ENCODE data around the gene NAPEPLD. TPM values are rescaled to one million over a fixed set of nuclear protein-coding genes. Genes with fewer than 3 reads are reported as not detected.
"Not testable (repeated sequence)": the region's sequence is repeated elsewhere in the genome, so short reads cannot be mapped to it uniquely, and the experiment has no call there.

Gene NAPEPLD
- 1 to 10 TPM; 6.0 to 9.6 (median 6.6) TPM for polyA plus RNA-seq (ENCODE audit: low read depth in 6 of 6)

GRCh38 chr7:103148994-103149807 is at the start of gene NAPEPLD:
Gene NAPEPLD (minus strand): TSS chr7:103149099. CDS start chr7:103128776, 20,323 bp downstream.
- no peaks in the 10 kb centered on the region for H3K27me3 Mint-ChIP-seq
- H3K27ac Mint-ChIP-seq = peak within 1 kb of the TSS; percentile 92 to 99 (median 96)
- ATAC-seq (ENCODE audit: low read depth in 2 of 2) (peak; percentile 84 to 86), DNase-seq (peak; percentile 83)
- H3K4me1 Mint-ChIP-seq = peaks cover 33 to 39% (median 37%) of the 10 kb centered on the region in 3 donors
- peaks cover 0 to 8% of the 10 kb centered on the region in 2 donors for H3K36me3 Mint-ChIP-seq
- H3K4me3 Mint-ChIP-seq = peak within 1 kb of the TSS; percentile 92 to 99 (median 98)
- peaks cover 0 to 2% (median 0%) of the 10 kb centered on the region in 7 donors for H3K9me3 Mint-ChIP-seq

DNA sequence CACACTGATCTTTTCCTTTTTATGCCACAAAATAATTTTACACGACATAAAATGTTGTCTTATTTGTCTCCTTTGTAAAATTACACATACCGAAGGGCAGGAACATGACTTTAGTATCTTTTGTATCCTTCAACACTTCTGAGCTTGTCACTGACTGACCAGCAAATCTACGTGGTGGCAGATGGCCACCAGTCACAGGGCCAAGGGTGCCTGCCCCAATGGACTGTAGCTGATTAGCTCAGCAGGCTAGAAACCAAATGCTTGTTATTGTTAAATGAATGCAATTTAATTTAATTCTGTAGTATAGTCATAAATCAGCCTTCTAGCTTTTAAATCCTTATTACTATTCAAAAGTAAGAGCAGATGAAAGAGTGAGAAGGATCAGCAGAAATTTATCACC is 49.2 kb upstream of the NAPEPLD start:
- H3K4me3 Mint-ChIP-seq; H3K27me3 Mint-ChIP-seq; H3K27ac Mint-ChIP-seq; DNase-seq; H3K9me3 Mint-ChIP-seq; ATAC-seq (ENCODE audit: low read depth in 2 of 2); H3K36me3 Mint-ChIP-seq; H3K4me1 Mint-ChIP-seq: not testable (repeated sequence)

DNA sequence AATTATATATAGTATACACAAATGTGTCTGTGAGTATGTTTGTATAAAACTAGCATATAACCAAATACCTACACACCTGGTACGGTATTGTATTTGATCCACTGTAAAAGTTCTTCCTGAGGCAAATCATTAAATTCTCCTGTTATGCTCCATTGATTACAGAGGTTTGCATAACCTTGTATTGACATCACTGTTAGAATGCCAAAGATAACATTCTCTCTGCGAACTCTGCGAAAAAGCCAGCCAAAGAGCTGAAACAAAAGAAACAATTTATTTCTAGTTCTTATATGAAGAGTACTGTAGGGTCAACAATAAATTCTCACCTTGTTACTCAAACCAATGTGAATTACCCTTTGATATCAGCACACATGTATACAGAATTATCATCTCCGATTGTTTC is 46.5 kb upstream of the NAPEPLD start:
- not testable (repeated sequence) for H3K9me3 Mint-ChIP-seq; H3K36me3 Mint-ChIP-seq; ATAC-seq (ENCODE audit: low read depth in 2 of 2); H3K27me3 Mint-ChIP-seq; H3K4me3 Mint-ChIP-seq; DNase-seq; H3K4me1 Mint-ChIP-seq; H3K27ac Mint-ChIP-seq

- not testable (repeated sequence) for DNase-seq; H3K9me3 Mint-ChIP-seq; H3K27ac Mint-ChIP-seq; ATAC-seq (ENCODE audit: low read depth in 2 of 2); H3K36me3 Mint-ChIP-seq; H3K27me3 Mint-ChIP-seq; H3K4me1 Mint-ChIP-seq; H3K4me3 Mint-ChIP-seq
Measured at GRCh38 chr7:103172415-103173146, 23.7 kb upstream of the NAPEPLD start.

GRCh38 chr7:103171695-103172414 is 23.0 kb upstream of the NAPEPLD start:
- not testable (repeated sequence) for H3K9me3 Mint-ChIP-seq; H3K27me3 Mint-ChIP-seq; ATAC-seq (ENCODE audit: low read depth in 2 of 2); DNase-seq; H3K27ac Mint-ChIP-seq; H3K36me3 Mint-ChIP-seq; H3K4me1 Mint-ChIP-seq; H3K4me3 Mint-ChIP-seq

DNA sequence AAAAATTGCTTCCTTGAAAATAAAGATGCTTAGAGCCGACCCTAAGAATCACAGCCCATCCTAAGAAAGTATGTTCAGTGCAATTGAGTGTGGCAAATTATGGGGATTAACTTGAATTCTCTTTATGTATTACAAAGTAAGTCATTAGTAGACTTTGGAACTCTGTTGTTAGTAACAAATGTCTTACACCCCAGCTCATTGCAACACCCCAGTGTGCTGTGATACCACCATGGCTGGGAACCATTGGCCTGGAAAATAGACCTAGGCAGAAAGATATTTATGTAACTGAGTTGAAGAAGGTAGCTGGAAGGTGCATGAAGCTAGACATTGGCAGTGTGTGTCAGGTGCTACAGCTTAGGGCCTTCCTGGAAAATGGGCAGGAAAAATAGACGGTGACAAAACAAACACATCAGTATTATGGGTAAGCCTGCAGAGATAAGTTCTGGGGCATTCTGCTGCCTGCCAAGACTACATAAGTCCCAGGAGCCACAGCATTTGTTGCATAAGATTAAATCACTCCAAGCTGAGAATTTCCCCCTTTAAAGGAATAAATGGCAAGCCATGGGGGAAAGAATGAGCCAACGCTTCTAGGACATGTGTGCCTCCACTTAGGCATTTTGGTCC is 18.1 kb upstream of the NAPEPLD start:
- not testable (repeated sequence) for H3K36me3 Mint-ChIP-seq; H3K4me3 Mint-ChIP-seq; ATAC-seq (ENCODE audit: low read depth in 2 of 2); H3K4me1 Mint-ChIP-seq; H3K27me3 Mint-ChIP-seq; DNase-seq; H3K9me3 Mint-ChIP-seq
- peak overlapping the region in 1 of 6 donors; percentile 82 for H3K27ac Mint-ChIP-seq

DNA sequence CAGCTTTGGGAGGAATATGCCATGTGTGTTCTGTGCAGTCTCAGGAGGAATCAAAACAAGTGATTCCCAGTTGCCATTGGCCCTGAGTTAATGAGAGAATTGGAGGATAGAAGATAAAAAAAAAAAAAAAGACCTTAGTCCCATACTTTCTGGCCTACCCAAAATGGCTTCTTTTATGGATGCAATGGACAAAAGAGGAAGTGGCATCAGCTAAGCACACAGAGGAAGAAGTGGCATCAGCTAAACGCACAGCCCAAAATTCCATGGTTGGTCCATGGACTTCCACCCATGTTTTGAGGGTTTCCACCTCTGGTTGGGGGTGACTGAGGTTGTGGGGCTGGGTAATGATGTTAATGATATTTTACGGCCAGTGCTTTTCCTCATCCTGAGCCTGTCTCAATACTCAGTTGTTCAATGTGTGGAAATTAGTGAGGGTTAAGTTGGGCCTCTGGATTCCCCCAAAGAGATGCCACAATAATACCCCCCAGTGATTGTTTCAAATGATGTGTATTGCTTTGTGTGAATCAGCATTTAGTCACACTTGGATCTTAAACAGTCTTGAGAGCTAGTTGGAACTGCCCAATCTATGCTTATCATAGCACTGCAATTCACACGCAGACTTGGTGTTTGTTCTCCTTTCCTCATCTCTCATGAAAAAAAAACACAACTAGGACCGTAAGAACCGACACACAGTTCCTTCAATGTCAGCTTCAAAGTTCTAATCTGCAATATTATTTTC is 14.4 kb upstream of the NAPEPLD start:
- not testable (repeated sequence) for H3K27ac Mint-ChIP-seq; H3K36me3 Mint-ChIP-seq; H3K27me3 Mint-ChIP-seq; H3K9me3 Mint-ChIP-seq; H3K4me3 Mint-ChIP-seq; ATAC-seq (ENCODE audit: low read depth in 2 of 2); DNase-seq
- peaks cover 0 to 15% (median 11%) of the 10 kb centered on the region in 3 donors for H3K4me1 Mint-ChIP-seq

DNA sequence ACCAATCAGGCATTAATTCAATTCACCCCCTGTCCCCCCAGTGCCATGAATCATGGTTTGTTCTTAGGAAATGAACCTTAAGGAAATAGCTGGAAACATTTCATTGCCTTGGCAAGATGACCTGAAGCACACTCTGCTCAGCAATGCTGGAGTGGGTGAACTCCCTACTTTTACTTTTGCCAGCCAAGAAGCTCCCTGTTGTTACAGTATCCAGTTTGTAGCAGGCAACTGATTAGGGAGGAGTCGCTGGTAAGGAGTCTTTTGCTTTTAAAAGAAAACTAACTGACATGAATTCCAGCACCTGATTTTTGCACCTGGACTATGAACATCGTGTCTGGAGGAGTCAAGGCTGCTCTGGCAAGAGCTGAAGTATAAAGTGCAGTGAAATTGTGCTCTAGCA is 13.7 kb upstream of the NAPEPLD start:
- ATAC-seq (ENCODE audit: low read depth in 2 of 2); H3K9me3 Mint-ChIP-seq; H3K27ac Mint-ChIP-seq; H3K4me3 Mint-ChIP-seq; H3K27me3 Mint-ChIP-seq; H3K36me3 Mint-ChIP-seq; DNase-seq: not testable (repeated sequence)
- peaks cover 2 to 15% (median 11%) of the 10 kb centered on the region in 3 donors for H3K4me1 Mint-ChIP-seq

DNA sequence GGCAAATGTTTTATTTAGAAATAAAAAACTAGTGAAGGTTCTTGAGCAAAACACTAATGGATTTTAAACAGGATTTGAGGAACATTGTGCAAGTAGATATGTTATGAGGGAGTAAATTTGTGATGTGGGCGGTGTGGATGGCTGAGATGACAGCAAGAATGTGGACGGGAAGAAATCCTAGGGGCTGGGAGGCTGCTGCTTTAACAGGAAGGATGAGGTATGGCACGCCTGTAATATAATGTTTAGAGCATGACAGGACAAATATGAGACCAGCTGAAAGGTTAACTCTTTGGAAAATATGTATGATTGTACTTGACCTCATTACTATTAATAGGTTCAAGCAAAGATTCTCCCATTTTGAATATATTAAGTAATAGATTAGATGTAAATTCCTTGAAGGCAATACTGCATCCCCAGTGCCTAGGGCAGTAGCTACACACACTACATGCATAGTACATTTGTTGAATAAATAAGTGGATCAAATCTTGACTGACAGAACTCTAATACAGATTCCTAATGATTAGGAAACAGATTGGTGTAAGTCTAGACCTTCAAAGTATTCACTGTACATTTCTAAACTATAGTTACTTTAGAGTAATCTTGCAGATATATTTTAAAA is 13.2 kb upstream of the NAPEPLD start:
- H3K4me1 Mint-ChIP-seq = peaks cover 2 to 15% (median 11%) of the 10 kb centered on the region in 3 donors
- ATAC-seq (ENCODE audit: low read depth in 2 of 2); H3K27ac Mint-ChIP-seq; H3K27me3 Mint-ChIP-seq; H3K4me3 Mint-ChIP-seq; H3K36me3 Mint-ChIP-seq; H3K9me3 Mint-ChIP-seq; DNase-seq: not testable (repeated sequence)

- not testable (repeated sequence) for H3K27me3 Mint-ChIP-seq; ATAC-seq (ENCODE audit: low read depth in 2 of 2); H3K36me3 Mint-ChIP-seq; H3K9me3 Mint-ChIP-seq; DNase-seq; H3K4me3 Mint-ChIP-seq
- Mint-ChIP-seq H3K4me1 (peaks cover 11 to 19% (median 11%) of the 10 kb centered on the region in 3 donors), H3K27ac (peak overlapping the region in 1 of 6 donors; percentile 47)
Measured at GRCh38 chr7:103159072-103159471, 10.2 kb upstream of the NAPEPLD start.

- peak in 1 of 2 donors; percentile 49 for ATAC-seq (ENCODE audit: low read depth in 2 of 2)
- peak overlapping the region in 5 of 8 donors; percentile 20 to 65 (median 50) for H3K4me3 Mint-ChIP-seq
- not testable (repeated sequence) for H3K27me3 Mint-ChIP-seq, H3K36me3 Mint-ChIP-seq, DNase-seq, H3K9me3 Mint-ChIP-seq, H3K27ac Mint-ChIP-seq
- H3K4me1 Mint-ChIP-seq = peaks cover 14 to 29% (median 19%) of the 10 kb centered on the region in 3 donors
Measured at GRCh38 chr7:103155331-103156024, 6.6 kb upstream of the NAPEPLD start.

- Mint-ChIP-seq H3K27me3 (no peaks in the 10 kb centered on the region), H3K9me3 (peaks cover 0 to 2% (median 0%) of the 10 kb centered on the region in 7 donors), H3K27ac (no peak overlapping the region), H3K4me1 (peaks cover 24 to 33% (median 24%) of the 10 kb centered on the region in 3 donors), H3K4me3 (no peak overlapping the region), H3K36me3 (peaks cover 6 to 8% of the 10 kb centered on the region in 2 donors)
- DNase-seq (no peak), ATAC-seq (ENCODE audit: low read depth in 2 of 2) (no peak)
Measured at GRCh38 chr7:103154042-103154441, 5.1 kb upstream of the NAPEPLD start.

All from naive B cell (primary cell).